Breast epithelium (tissue), 3 donors: ENCODE data around the gene CHIT1.

Experiments
- POLR2A ChIP-seq: fragments of 450-650 bp; IDR thresholded peaks from one replicate; pipeline ENCODE4 v1.6.1; 2016; ENCODE audit warnings: antibody characterized with exemption, mild to moderate bottlenecking, moderate library complexity
- POLR2AphosphoS5 ChIP-seq, 3 donors: sonication (generic); formaldehyde crosslinking; IDR thresholded peaks; one replicate each; pipeline ENCODE4 v1.6.1; 2017; ENCODE audit warnings: antibody characterized with exemption in 3 of 3
- TF ChIP-seq, protein P1 (sequence below), 3 donors: fragments of 450-650 bp; IDR thresholded peaks; one replicate each; pipeline ENCODE4 v1.5.1; 2016 to 2017; ENCODE audit warnings: antibody characterized with exemption in 3 of 3, mild to moderate bottlenecking in 3 of 3, moderate library complexity in 3 of 3

DNA sequence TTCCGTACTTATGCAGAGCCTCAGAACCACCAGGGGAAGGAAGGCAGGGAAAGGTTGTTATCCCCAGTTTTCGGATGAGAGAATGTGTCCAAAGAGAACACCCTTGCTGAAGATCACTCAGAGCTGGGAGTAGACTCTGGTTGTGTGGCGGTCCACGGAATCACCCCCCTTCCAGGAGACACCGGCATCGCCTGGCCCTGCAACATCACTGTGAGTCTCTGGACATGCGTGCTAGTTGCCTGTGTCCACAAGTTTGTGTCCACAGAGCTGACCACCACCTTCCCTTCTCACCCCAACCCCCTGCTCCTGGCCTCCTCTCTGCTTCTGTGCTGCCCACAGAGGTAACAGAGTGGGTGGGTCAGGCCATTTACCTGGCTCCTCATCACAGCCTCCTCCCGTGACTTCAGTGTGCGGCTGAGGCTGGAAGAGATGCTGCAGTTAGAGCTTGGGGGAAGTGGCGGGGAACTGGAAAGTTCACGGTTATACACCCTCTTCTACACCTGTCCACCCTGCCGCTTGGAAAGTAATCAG, 61.2 kb downstream of the CHIT1 start:
- TF ChIP-seq, protein P1, sequence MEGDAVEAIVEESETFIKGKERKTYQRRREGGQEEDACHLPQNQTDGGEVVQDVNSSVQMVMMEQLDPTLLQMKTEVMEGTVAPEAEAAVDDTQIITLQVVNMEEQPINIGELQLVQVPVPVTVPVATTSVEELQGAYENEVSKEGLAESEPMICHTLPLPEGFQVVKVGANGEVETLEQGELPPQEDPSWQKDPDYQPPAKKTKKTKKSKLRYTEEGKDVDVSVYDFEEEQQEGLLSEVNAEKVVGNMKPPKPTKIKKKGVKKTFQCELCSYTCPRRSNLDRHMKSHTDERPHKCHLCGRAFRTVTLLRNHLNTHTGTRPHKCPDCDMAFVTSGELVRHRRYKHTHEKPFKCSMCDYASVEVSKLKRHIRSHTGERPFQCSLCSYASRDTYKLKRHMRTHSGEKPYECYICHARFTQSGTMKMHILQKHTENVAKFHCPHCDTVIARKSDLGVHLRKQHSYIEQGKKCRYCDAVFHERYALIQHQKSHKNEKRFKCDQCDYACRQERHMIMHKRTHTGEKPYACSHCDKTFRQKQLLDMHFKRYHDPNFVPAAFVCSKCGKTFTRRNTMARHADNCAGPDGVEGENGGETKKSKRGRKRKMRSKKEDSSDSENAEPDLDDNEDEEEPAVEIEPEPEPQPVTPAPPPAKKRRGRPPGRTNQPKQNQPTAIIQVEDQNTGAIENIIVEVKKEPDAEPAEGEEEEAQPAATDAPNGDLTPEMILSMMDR (IDR thresholded peaks at IDR 0.05): no peak
- TF ChIP-seq POLR2A (no peak), POLR2AphosphoS5 (IDR thresholded peaks at IDR 0.05) (no peak)
